ENCODE data around the gene THAP4. TPM values are rescaled to one million over a fixed set of nuclear protein-coding genes. Genes with fewer than 3 reads are reported as not detected.

The THAP4 gene
- total RNA-seq, 1 experiment from 2014 or later: 71.2 TPM

GRCh38 chr2:241602720-241603119 is 34.2 kb downstream of the THAP4 start:
- H3K9me2 ChIP-seq (ENCODE audit: insufficient read depth): no peaks in the 10 kb centered on the region
- no peaks in the 10 kb centered on the region for H3K4me1 ChIP-seq (ENCODE audit: control insufficient read depth in 1 of 2, insufficient read depth in 2 of 2, low read length in 2 of 2)
- no peaks in the 10 kb centered on the region for H3K79me2 ChIP-seq (ENCODE audit: insufficient read depth, low read length)
- H3K4me2 ChIP-seq (ENCODE audit: low read length): no peak overlapping the region
- intact Hi-C loops (cut with micrococcal nuclease): no loop called here
- H3K9ac ChIP-seq (ENCODE audit: low read length): no peak overlapping the region
- peaks cover 6 to 18% of the 10 kb centered on the region in 2 experiments; a peak in 3 of 4 replicates for H3K36me3 ChIP-seq (ENCODE audit: control insufficient read depth in 1 of 2, insufficient read depth in 2 of 2, low read length in 2 of 2)
- DNase-seq (ENCODE audit: low read depth, low spot score): no peak
- no peak for TF ChIP-seq ELF1 (IDR thresholded peaks at IDR 0.05; ENCODE audit: borderline replicate concordance, low read depth)
- H3K9me3 ChIP-seq (ENCODE audit: control insufficient read depth in 1 of 2, insufficient read depth in 1 of 2, low read depth in 1 of 2, low read length in 2 of 2): no peaks in the 10 kb centered on the region
- no TSS peak for BruUV-seq (replicated peaks)
- H4K20me1 ChIP-seq (ENCODE audit: insufficient read depth): no peaks in the 10 kb centered on the region
- H3K4me3 ChIP-seq (replicated peaks in 1 of 2; ENCODE audit: low read depth in 1 of 2, low read length in 2 of 2): no peak overlapping the region
- no peak overlapping the region for H2AFZ ChIP-seq (ENCODE audit: low read depth, low read length, poor library complexity, severe bottlenecking)
- H3K27ac ChIP-seq (ENCODE audit: low read depth, low read length): no peak overlapping the region
- POLR2A ChIA-PET: no interaction called here
- RAD21 ChIA-PET (ENCODE audit: low non-redundant PET in 1 of 2, low total read pairs in 2 of 2, uncharacterized antibody in 2 of 2, unreplicated experiment in 2 of 2): no interaction called here
- CTCF ChIA-PET: no interaction called here
- ATAC-seq: no peak
- H3K27me3 ChIP-seq (ENCODE audit: insufficient read depth, low read length): no peaks in the 10 kb centered on the region

DNA sequence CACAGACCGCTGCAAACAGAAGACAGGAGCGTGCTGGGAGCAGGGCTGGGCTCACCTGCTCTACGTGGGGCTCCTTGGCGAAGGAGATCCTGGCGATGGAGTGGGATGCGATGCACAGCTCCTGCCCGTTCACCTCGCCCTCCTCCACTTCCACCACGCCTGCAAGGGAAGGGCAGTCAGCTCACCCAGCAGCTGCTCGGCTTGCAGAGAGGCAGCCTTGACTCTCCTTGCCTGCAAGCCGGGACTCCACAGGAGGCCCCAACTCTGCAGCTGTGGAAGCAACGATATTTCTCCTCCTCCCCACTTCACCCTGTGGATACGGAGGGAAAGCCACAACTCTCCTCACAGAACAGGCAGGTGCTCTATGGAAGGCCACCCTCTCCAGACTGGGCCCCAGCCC is 35.1 kb downstream of the THAP4 start:
- Histone ChIP-seq H4K20me1 (ENCODE audit: insufficient read depth) (no peaks in the 10 kb centered on the region), H3K9me2 (ENCODE audit: insufficient read depth) (no peaks in the 10 kb centered on the region), H3K27ac (ENCODE audit: low read depth, low read length) (no peak overlapping the region), H3K79me2 (ENCODE audit: insufficient read depth, low read length) (no peaks in the 10 kb centered on the region), H2AFZ (ENCODE audit: low read depth, low read length, poor library complexity, severe bottlenecking) (no peak overlapping the region), H3K27me3 (ENCODE audit: insufficient read depth, low read length) (no peaks in the 10 kb centered on the region), H3K36me3 (ENCODE audit: control insufficient read depth in 1 of 2, insufficient read depth in 2 of 2, low read length in 2 of 2) (peaks cover 6 to 21% of the 10 kb centered on the region in 2 experiments; a peak in 3 of 4 replicates), H3K9me3 (ENCODE audit: control insufficient read depth in 1 of 2, insufficient read depth in 1 of 2, low read depth in 1 of 2, low read length in 2 of 2) (no peaks in the 10 kb centered on the region), H3K4me1 (ENCODE audit: control insufficient read depth in 1 of 2, insufficient read depth in 2 of 2, low read length in 2 of 2) (no peaks in the 10 kb centered on the region), H3K9ac (ENCODE audit: low read length) (no peak overlapping the region), H3K4me2 (ENCODE audit: low read length) (no peak overlapping the region), H3K4me3 (replicated peaks in 1 of 2; ENCODE audit: low read depth in 1 of 2, low read length in 2 of 2) (no peak overlapping the region)
- RAD21 ChIA-PET (ENCODE audit: low non-redundant PET in 1 of 2, low total read pairs in 2 of 2, uncharacterized antibody in 2 of 2, unreplicated experiment in 2 of 2): no interaction called here
- intact Hi-C loops (cut with micrococcal nuclease): no loop called here
- CTCF ChIA-PET: no interaction called here
- POLR2A ChIA-PET: no interaction called here
- DNase-seq (ENCODE audit: low read depth, low spot score): no peak
- BruUV-seq (replicated peaks): no TSS peak
- no peak for ATAC-seq
- TF ChIP-seq JUND (IDR thresholded peaks at IDR 0.05) (no peak), EZH2phosphoT487 (IDR thresholded peaks at IDR 0.05; ENCODE audit: borderline replicate concordance) (no peak), CEBPB (IDR thresholded peaks at IDR 0.05; ENCODE audit: low read depth) (no peak), FOSL1 (IDR thresholded peaks at IDR 0.05; ENCODE audit: low read depth) (no peak), TCF7L2 (IDR thresholded peaks at IDR 0.05; ENCODE audit: borderline replicate concordance, extremely low read depth, insufficient read depth, insufficient read length) (no peak), SIN3A (IDR thresholded peaks at IDR 0.05; ENCODE audit: low read depth) (no peak), CBX3 (IDR thresholded peaks at IDR 0.05; ENCODE audit: low read depth) (no peak), EZH2 (IDR thresholded peaks at IDR 0.05) (no peak), CTCF (IDR thresholded peaks at IDR 0.05 in 2 of 3, conservative IDR thresholded peaks at IDR 0.05 in 1 of 3; ENCODE audit: borderline replicate concordance in 1 of 3, insufficient read depth in 1 of 3, low read depth in 2 of 3, low read length in 2 of 3) (no peak), POLR2A (IDR thresholded peaks at IDR 0.05; ENCODE audit: borderline replicate concordance, extremely low read depth, insufficient read depth, insufficient read length) (no peak), POLR2AphosphoS5 (IDR thresholded peaks at IDR 0.05; ENCODE audit: low read depth, low read length) (no peak), ZFX (IDR thresholded peaks at IDR 0.05) (no peak), YY1 (IDR thresholded peaks at IDR 0.05; ENCODE audit: extremely low read depth, insufficient replicate concordance, low read depth, low read length) (no peak), ELF1 (IDR thresholded peaks at IDR 0.05; ENCODE audit: borderline replicate concordance, low read depth) (no peak), ATF3 (IDR thresholded peaks at IDR 0.05) (no peak)
- TF ChIP-seq, protein P1, sequence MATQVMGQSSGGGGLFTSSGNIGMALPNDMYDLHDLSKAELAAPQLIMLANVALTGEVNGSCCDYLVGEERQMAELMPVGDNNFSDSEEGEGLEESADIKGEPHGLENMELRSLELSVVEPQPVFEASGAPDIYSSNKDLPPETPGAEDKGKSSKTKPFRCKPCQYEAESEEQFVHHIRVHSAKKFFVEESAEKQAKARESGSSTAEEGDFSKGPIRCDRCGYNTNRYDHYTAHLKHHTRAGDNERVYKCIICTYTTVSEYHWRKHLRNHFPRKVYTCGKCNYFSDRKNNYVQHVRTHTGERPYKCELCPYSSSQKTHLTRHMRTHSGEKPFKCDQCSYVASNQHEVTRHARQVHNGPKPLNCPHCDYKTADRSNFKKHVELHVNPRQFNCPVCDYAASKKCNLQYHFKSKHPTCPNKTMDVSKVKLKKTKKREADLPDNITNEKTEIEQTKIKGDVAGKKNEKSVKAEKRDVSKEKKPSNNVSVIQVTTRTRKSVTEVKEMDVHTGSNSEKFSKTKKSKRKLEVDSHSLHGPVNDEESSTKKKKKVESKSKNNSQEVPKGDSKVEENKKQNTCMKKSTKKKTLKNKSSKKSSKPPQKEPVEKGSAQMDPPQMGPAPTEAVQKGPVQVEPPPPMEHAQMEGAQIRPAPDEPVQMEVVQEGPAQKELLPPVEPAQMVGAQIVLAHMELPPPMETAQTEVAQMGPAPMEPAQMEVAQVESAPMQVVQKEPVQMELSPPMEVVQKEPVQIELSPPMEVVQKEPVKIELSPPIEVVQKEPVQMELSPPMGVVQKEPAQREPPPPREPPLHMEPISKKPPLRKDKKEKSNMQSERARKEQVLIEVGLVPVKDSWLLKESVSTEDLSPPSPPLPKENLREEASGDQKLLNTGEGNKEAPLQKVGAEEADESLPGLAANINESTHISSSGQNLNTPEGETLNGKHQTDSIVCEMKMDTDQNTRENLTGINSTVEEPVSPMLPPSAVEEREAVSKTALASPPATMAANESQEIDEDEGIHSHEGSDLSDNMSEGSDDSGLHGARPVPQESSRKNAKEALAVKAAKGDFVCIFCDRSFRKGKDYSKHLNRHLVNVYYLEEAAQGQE (IDR thresholded peaks at IDR 0.05; ENCODE audit: low read depth): no peak
- TF ChIP-seq, protein P2, sequence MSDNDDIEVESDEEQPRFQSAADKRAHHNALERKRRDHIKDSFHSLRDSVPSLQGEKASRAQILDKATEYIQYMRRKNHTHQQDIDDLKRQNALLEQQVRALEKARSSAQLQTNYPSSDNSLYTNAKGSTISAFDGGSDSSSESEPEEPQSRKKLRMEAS (IDR thresholded peaks at IDR 0.05): no peak

All from HCT116 (cell line).